Endometrium (tissue), 2 donors: Measurements from ENCODE around the gene ASXL3.

Experiments used
- FAIRE-seq: peaks from 2 replicates; lab custom pipeline; 2012; peaks lifted over from hg19 to GRCh38; lab: Jason Lieb, UNC
- donor health status: control.
- donor health status: control.

Gene ASXL3

GRCh38 chr18:33660696-33661310 lies 82.8 kb downstream of the ASXL3 start:
- no peak for FAIRE-seq

- no peak for FAIRE-seq
Observed at GRCh38 chr18:33664241-33664874, 86.3 kb downstream of the ASXL3 start.

- FAIRE-seq: no peak
Observed at GRCh38 chr18:33665187-33665586, 87.2 kb downstream of the ASXL3 start.

- FAIRE-seq: no peak
Observed at GRCh38 chr18:33665641-33666040, 87.6 kb downstream of the ASXL3 start.

- FAIRE-seq: no peak
Observed at GRCh38 chr18:33666915-33667314, 88.9 kb downstream of the ASXL3 start.

- FAIRE-seq: no peak
Observed at GRCh38 chr18:33669589-33669988, 91.6 kb downstream of the ASXL3 start.

- FAIRE-seq: no peak
Observed at GRCh38 chr18:33670029-33670428, 92.0 kb downstream of the ASXL3 start.

GRCh38 chr18:33673689-33674088 lies 95.7 kb downstream of the ASXL3 start:
- FAIRE-seq: no peak

GRCh38 chr18:33676593-33676992 lies 98.6 kb downstream of the ASXL3 start:
- FAIRE-seq: no peak

- no peak for FAIRE-seq
Observed at GRCh38 chr18:33677891-33678290, 99.9 kb downstream of the ASXL3 start.

GRCh38 chr18:33682436-33682835 lies 104.4 kb downstream of the ASXL3 start:
- no peak for FAIRE-seq

- FAIRE-seq: no peak
Observed at GRCh38 chr18:33694593-33694992, 116.6 kb downstream of the ASXL3 start.

- FAIRE-seq: no peak
Observed at GRCh38 chr18:33696332-33697162, 118.5 kb downstream of the ASXL3 start.

GRCh38 chr18:33697498-33697897 lies 119.5 kb downstream of the ASXL3 start:
- no peak for FAIRE-seq

GRCh38 chr18:33699372-33699771 lies 121.4 kb downstream of the ASXL3 start:
- no peak for FAIRE-seq

GRCh38 chr18:33700513-33700976 lies 122.5 kb downstream of the ASXL3 start:
- no peak for FAIRE-seq

- FAIRE-seq: no peak
Observed at GRCh38 chr18:33702625-33703024, 124.6 kb downstream of the ASXL3 start.

GRCh38 chr18:33706391-33706790 lies 128.4 kb downstream of the ASXL3 start:
- FAIRE-seq: no peak

GRCh38 chr18:33708876-33709275 lies 130.9 kb downstream of the ASXL3 start:
- no peak for FAIRE-seq

GRCh38 chr18:33710269-33710668 lies 132.2 kb downstream of the ASXL3 start:
- FAIRE-seq: no peak

GRCh38 chr18:33711514-33711913 lies 133.5 kb downstream of the ASXL3 start:
- FAIRE-seq: no peak

GRCh38 chr18:33712719-33713118 lies 134.7 kb downstream of the ASXL3 start:
- no peak for FAIRE-seq

GRCh38 chr18:33716061-33716683 lies 138.2 kb downstream of the ASXL3 start:
- FAIRE-seq: no peak
